ENCODE measurements around the gene SLC25A23.
"Not testable (repeated sequence)": the region's sequence is repeated elsewhere in the genome, so short reads cannot be mapped to it uniquely, and the experiment has no call there.

SLC25A23 gene

GRCh38 chr19:6440905-6441304 is 18.7 kb downstream of the SLC25A23 start:
- TF ChIP-seq, protein P1, sequence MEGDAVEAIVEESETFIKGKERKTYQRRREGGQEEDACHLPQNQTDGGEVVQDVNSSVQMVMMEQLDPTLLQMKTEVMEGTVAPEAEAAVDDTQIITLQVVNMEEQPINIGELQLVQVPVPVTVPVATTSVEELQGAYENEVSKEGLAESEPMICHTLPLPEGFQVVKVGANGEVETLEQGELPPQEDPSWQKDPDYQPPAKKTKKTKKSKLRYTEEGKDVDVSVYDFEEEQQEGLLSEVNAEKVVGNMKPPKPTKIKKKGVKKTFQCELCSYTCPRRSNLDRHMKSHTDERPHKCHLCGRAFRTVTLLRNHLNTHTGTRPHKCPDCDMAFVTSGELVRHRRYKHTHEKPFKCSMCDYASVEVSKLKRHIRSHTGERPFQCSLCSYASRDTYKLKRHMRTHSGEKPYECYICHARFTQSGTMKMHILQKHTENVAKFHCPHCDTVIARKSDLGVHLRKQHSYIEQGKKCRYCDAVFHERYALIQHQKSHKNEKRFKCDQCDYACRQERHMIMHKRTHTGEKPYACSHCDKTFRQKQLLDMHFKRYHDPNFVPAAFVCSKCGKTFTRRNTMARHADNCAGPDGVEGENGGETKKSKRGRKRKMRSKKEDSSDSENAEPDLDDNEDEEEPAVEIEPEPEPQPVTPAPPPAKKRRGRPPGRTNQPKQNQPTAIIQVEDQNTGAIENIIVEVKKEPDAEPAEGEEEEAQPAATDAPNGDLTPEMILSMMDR (IDR thresholded peaks at IDR 0.05): no peak
- no peak for TF ChIP-seq ZFX (IDR thresholded peaks at IDR 0.05; ENCODE audit: borderline replicate concordance)
- no peak overlapping the region for H3K27ac ChIP-seq

GRCh38 chr19:6439743-6440142 is 19.8 kb downstream of the SLC25A23 start:
- no peak overlapping the region for H3K27ac ChIP-seq
- TF ChIP-seq, protein P1 (IDR thresholded peaks at IDR 0.05): no peak
- TF ChIP-seq ZFX (IDR thresholded peaks at IDR 0.05; ENCODE audit: borderline replicate concordance): no peak

GRCh38 chr19:6433663-6434062 is 25.9 kb downstream of the SLC25A23 start, which contains the start of gene SLC25A41:
Gene SLC25A41, minus strand, starts transcription at chr19:6433763. Its CDS starts 70 bp downstream, at chr19:6433693.
- no peak within 1 kb of the TSS for H3K27ac ChIP-seq
- no peak for TF ChIP-seq ZFX (IDR thresholded peaks at IDR 0.05; ENCODE audit: borderline replicate concordance)
- TF ChIP-seq, protein P1 (IDR thresholded peaks at IDR 0.05): no peak

GRCh38 chr19:6433165-6433564 is 26.4 kb downstream of the SLC25A23 start:
- TF ChIP-seq ZFX (IDR thresholded peaks at IDR 0.05; ENCODE audit: borderline replicate concordance): no peak
- TF ChIP-seq, protein P1 (IDR thresholded peaks at IDR 0.05): no peak
- H3K27ac ChIP-seq: no peak overlapping the region

- TF ChIP-seq, protein P1 (IDR thresholded peaks at IDR 0.05): no peak
- TF ChIP-seq ZFX (IDR thresholded peaks at IDR 0.05; ENCODE audit: borderline replicate concordance): no peak
- H3K27ac ChIP-seq: no peak overlapping the region
Observed at GRCh38 chr19:6431891-6432290, 27.7 kb downstream of the SLC25A23 start.

DNA sequence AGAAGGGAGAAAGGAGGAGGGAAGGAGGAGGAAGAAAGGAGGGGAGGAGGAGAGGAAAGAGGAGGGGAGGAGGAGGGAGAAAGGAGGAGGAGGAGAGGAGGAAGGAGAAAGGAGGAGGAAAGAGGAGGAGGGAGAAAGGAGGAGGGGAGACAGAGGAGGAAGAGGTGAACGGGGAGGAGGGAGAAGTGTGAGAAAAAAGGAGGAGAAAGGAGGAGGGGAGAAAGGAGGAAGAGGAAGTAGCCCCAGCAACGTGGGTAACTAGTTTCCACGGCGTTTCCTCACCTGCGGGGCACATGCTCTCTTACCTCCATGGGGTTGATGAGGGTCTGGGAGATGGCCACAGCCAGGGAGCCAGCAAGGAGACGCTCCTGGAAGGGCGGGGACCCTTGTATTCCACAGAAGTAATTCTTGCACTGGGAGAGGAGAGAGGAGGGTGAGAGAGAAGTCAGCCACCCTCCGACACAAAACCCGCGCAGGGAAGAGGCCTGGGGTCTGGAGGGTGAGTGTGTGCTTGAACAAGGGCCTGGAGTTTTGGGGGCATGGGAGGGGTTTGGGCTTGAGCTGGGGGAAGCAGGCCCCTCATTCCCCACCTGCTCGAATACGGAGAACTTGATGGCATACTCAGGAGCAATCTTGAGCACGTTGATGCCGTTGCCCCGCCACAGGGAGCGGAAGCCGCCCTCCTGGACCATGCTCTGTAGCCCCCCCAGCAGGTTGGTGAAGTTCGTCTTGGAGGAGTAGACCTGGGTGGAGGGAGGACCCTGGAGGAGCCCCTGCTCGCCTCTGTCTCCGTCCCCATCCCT is 30.0 kb downstream of the SLC25A23 start:
- H3K27ac ChIP-seq: no peak overlapping the region
- no peak for TF ChIP-seq ZFX (IDR thresholded peaks at IDR 0.05; ENCODE audit: borderline replicate concordance)
- TF ChIP-seq, protein P1 (IDR thresholded peaks at IDR 0.05): no peak

DNA sequence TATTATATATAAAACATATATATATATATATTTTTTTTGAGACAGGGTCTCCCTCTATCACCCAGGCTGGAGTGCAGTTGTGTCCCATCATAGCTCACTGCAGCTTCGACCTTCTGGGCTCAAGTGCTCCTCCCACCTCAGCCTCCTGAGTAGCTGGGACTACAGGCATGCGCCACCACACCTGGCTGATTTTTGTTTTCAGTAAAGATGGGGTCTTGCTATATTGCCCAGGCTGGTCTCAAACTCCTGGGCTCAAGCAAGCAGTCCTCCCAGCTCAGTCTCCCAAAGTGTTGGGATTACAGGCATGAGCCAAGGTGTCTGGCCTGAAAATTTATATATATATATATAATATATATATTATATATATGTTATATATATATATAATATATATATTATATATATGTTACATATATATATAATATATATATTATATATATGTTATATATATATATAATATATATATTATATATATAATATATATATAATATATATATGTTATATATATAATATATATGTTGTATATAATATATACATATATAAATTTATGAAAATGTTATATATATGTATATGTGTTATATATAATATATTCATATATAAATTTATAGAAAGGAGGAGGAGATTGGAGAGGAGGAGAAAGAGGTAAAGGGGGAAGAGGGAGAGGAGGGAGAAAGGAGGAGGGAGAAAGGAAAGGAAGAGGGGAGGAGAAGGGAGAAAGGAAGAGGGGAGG is 30.7 kb downstream of the SLC25A23 start:
- not testable (repeated sequence) for H3K27ac ChIP-seq
